HepG2 (cell line): Measurements from ENCODE around the gene LPCAT4. TPM values are rescaled to one million over a fixed set of nuclear protein-coding genes. Genes with fewer than 3 reads are reported as not detected.

ENCODE experiments used
- HNRNPH1 ChIP-seq: fragments of 200-400 bp; formaldehyde crosslinking; optimal IDR thresholded peaks from 2 replicates; pipeline ENCODE3; 2017; ENCODE audit warnings: mild to moderate bottlenecking, low read depth, low read length
- MTF1 ChIP-seq: sonication (generic); formaldehyde crosslinking; IDR thresholded peaks from 2 replicates; pipeline ENCODE4 v1.5.0; 2020; ENCODE audit warnings: missing genetic modification reagents
- NR2C2 ChIP-seq: sonication (generic); formaldehyde crosslinking; IDR thresholded peaks from 2 replicates; pipeline ENCODE4 v1.4.0; 2020; ENCODE audit warnings: missing genetic modification reagents, mild to moderate bottlenecking, moderate library complexity, borderline replicate concordance
- TCF12 ChIP-seq, 2 experiments: fragments of 450-650 bp in 1 of 2; sonication (generic) in 1 of 2; formaldehyde crosslinking in 1 of 2; IDR thresholded peaks; 2 replicates each; pipeline versions ENCODE4 v1.6.1 to v1.8.0; 2017 to 2022; ENCODE audit warnings: antibody characterized with exemption in 1 of 2, mild to moderate bottlenecking in 1 of 2, missing genetic modification reagents in 1 of 2, moderate library complexity in 1 of 2
- ZBTB1 ChIP-seq: sonication (generic); formaldehyde crosslinking; IDR thresholded peaks from 2 replicates; pipeline ENCODE4 v1.4.0; 2020; ENCODE audit warnings: missing genetic modification reagents, borderline replicate concordance
- ZNF143 ChIP-seq: sonication (generic); formaldehyde crosslinking; IDR thresholded peaks from 2 replicates; pipeline ENCODE4 v1.4.0; 2020; ENCODE audit warnings: missing genetic modification reagents
- ZNF441 ChIP-seq: sonication (generic); formaldehyde crosslinking; IDR thresholded peaks from 2 replicates; pipeline ENCODE4 v1.7.0; 2021; ENCODE audit warnings: missing genetic modification reagents, borderline replicate concordance
- ZNF563 ChIP-seq: sonication (generic); formaldehyde crosslinking; IDR thresholded peaks from 2 replicates; pipeline ENCODE4 v1.8.0; 2022; ENCODE audit warnings: mild to moderate bottlenecking, moderate library complexity, missing genetic modification reagents
- ZNF678 ChIP-seq: sonication (generic); formaldehyde crosslinking; IDR thresholded peaks from 2 replicates; pipeline ENCODE4 v1.4.0; 2020; ENCODE audit warnings: mild to moderate bottlenecking, missing genetic modification reagents
- polyA plus RNA-seq, 8 experiments: library from polyadenylated mRNA; depleted of rRNA in 3 of 8; stranded (reverse) in 7 of 8; unstranded in 1 of 8; fragments of >200 nt; fragmentation: Illumina TruSeq in 4 of 8; extraction: Trizol in 4 of 8; gene quantifications; 2 replicates each; pipeline versions ENCODE4 v1.2.1 to v1.2.3, GENCODE V29; 2011 to 2016; ENCODE audit warnings: low read depth in 4 of 8, missing spikeins in 1 of 8, mixed read lengths in 1 of 8; ENCODE audit not compliant: insufficient read depth in 1 of 8
- total RNA-seq, 5 experiments: library from RNA; depleted of rRNA; stranded (reverse); fragments of >200 nt; fragmentation: Illumina TruSeq; extraction: Trizol; gene quantifications; 2 replicates each; pipeline ENCODE4 v1.2.3, GENCODE V29; 2016; ENCODE audit warnings: low read depth in 1 of 5
- TF ChIP-seq, protein P1 (sequence below): sonication (generic); formaldehyde crosslinking; IDR thresholded peaks from 2 replicates; pipeline ENCODE4 v1.4.0; 2020; ENCODE audit warnings: low read depth, missing genetic modification reagents
- TF ChIP-seq, protein P2 (sequence below): sonication (generic); formaldehyde crosslinking; IDR thresholded peaks from 2 replicates; pipeline ENCODE4 v1.5.0; 2020; ENCODE audit warnings: missing genetic modification reagents, mild to moderate bottlenecking, borderline replicate concordance
- TF ChIP-seq, protein P3 (sequence below): sonication (generic); formaldehyde crosslinking; conservative IDR thresholded peaks from 2 replicates; pipeline ENCODE4 v1.8.0; 2022; ENCODE audit warnings: missing genetic modification reagents
- TF ChIP-seq, protein P4 (sequence below): sonication (generic); formaldehyde crosslinking; IDR thresholded peaks from 2 replicates; pipeline ENCODE4 v1.5.0; 2020; ENCODE audit warnings: mild to moderate bottlenecking, missing genetic modification reagents, borderline replicate concordance

The LPCAT4 gene
- total and polyA plus RNA-seq, 2 of the 13 experiments (the other 11 are each of a cell fraction or from before 2014, with no cell fraction given) = 8.1 to 57.1 TPM

DNA sequence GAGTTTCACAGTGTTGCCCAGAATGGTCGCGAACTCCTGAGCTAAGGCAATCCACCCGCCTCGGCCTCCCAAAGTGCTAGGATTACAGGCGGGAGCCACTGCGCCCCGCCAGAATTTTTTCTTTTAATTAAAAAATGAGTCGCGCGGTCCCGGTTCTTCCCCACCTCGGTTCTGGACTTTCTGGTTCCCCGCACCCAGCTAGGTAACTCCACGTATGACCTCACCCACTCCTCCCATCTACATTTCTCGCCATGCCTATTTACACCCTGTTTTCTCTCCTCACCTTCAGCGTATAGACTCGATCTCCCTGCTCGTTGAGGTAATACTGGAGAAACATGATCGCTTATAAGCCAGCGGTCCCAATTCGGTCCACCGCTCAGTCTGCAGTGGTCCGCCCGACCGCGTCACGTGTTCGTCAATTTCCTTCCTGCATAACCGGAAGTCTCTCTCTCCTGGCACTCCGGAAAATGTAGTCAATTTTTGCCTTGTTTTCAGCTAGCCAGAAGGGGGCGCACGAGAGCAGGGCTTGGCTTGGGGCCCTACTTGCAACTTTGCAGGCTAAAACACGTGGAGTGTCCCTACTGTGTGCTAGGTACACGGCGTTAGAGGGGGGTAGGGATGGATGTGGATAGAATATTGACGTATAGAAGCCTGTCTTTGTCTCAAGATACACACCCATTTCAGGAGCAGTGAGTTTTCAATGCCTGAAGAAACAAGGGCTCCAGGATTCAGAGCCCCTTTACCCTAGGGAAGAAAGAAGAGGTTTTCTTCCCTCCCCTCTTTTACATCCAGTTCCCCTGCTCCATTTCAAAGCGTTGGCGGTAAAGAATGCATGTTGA lies 24.0 kb downstream of the LPCAT4 start, which contains the start of the genes NOP10 and NUTM1 (continued):
- TF ChIP-seq, protein P1, sequence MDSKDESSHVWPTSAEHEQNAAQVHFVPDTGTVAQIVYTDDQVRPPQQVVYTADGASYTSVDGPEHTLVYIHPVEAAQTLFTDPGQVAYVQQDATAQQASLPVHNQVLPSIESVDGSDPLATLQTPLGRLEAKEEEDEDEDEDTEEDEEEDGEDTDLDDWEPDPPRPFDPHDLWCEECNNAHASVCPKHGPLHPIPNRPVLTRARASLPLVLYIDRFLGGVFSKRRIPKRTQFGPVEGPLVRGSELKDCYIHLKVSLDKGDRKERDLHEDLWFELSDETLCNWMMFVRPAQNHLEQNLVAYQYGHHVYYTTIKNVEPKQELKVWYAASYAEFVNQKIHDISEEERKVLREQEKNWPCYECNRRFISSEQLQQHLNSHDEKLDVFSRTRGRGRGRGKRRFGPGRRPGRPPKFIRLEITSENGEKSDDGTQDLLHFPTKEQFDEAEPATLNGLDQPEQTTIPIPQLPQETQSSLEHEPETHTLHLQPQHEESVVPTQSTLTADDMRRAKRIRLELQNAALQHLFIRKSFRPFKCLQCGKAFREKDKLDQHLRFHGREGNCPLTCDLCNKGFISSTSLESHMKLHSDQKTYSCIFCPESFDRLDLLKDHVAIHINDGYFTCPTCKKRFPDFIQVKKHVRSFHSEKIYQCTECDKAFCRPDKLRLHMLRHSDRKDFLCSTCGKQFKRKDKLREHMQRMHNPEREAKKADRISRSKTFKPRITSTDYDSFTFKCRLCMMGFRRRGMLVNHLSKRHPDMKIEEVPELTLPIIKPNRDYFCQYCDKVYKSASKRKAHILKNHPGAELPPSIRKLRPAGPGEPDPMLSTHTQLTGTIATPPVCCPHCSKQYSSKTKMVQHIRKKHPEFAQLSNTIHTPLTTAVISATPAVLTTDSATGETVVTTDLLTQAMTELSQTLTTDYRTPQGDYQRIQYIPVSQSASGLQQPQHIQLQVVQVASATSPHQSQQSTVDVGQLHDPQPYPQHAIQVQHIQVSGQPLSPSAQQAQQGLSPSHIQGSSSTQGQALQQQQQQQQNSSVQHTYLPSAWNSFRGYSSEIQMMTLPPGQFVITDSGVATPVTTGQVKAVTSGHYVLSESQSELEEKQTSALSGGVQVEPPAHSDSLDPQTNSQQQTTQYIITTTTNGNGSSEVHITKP (CRISPR knock-in tag) = peak; percentile 77; the same call in 1 of the 2 replicates
- TF ChIP-seq ZNF678 (CRISPR knock-in tag) (no peak), TCF12 (IDR thresholded peaks at IDR 0.05) (no peak), TCF12 (CRISPR knock-in tag; IDR thresholded peaks at IDR 0.05) (no peak), NR2C2 (CRISPR knock-in tag) (peak; percentile 85), ZBTB1 (CRISPR knock-in tag) (no peak), ZNF441 (CRISPR knock-in tag) (0 out of 2 replicates have a peak, but pooled peaks have one; percentile 38), HNRNPH1 (no peak), ZNF563 (CRISPR knock-in tag) (no peak), MTF1 (CRISPR knock-in tag) (no peak), ZNF143 (peak; percentile 69; the same call in 1 of the 2 replicates)
- TF ChIP-seq, protein P2, sequence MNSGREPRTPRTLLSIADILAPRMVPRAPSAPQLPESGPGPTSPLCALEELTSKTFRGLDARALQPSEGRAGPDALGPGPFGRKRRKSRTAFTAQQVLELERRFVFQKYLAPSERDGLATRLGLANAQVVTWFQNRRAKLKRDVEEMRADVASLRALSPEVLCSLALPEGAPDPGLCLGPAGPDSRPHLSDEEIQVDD (CRISPR knock-in tag) = no peak
- TF ChIP-seq, protein P3, sequence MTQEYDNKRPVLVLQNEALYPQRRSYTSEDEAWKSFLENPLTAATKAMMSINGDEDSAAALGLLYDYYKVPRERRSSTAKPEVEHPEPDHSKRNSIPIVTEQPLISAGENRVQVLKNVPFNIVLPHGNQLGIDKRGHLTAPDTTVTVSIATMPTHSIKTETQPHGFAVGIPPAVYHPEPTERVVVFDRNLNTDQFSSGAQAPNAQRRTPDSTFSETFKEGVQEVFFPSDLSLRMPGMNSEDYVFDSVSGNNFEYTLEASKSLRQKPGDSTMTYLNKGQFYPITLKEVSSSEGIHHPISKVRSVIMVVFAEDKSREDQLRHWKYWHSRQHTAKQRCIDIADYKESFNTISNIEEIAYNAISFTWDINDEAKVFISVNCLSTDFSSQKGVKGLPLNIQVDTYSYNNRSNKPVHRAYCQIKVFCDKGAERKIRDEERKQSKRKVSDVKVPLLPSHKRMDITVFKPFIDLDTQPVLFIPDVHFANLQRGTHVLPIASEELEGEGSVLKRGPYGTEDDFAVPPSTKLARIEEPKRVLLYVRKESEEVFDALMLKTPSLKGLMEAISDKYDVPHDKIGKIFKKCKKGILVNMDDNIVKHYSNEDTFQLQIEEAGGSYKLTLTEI (CRISPR knock-in tag) = no peak
- TF ChIP-seq, protein P4, sequence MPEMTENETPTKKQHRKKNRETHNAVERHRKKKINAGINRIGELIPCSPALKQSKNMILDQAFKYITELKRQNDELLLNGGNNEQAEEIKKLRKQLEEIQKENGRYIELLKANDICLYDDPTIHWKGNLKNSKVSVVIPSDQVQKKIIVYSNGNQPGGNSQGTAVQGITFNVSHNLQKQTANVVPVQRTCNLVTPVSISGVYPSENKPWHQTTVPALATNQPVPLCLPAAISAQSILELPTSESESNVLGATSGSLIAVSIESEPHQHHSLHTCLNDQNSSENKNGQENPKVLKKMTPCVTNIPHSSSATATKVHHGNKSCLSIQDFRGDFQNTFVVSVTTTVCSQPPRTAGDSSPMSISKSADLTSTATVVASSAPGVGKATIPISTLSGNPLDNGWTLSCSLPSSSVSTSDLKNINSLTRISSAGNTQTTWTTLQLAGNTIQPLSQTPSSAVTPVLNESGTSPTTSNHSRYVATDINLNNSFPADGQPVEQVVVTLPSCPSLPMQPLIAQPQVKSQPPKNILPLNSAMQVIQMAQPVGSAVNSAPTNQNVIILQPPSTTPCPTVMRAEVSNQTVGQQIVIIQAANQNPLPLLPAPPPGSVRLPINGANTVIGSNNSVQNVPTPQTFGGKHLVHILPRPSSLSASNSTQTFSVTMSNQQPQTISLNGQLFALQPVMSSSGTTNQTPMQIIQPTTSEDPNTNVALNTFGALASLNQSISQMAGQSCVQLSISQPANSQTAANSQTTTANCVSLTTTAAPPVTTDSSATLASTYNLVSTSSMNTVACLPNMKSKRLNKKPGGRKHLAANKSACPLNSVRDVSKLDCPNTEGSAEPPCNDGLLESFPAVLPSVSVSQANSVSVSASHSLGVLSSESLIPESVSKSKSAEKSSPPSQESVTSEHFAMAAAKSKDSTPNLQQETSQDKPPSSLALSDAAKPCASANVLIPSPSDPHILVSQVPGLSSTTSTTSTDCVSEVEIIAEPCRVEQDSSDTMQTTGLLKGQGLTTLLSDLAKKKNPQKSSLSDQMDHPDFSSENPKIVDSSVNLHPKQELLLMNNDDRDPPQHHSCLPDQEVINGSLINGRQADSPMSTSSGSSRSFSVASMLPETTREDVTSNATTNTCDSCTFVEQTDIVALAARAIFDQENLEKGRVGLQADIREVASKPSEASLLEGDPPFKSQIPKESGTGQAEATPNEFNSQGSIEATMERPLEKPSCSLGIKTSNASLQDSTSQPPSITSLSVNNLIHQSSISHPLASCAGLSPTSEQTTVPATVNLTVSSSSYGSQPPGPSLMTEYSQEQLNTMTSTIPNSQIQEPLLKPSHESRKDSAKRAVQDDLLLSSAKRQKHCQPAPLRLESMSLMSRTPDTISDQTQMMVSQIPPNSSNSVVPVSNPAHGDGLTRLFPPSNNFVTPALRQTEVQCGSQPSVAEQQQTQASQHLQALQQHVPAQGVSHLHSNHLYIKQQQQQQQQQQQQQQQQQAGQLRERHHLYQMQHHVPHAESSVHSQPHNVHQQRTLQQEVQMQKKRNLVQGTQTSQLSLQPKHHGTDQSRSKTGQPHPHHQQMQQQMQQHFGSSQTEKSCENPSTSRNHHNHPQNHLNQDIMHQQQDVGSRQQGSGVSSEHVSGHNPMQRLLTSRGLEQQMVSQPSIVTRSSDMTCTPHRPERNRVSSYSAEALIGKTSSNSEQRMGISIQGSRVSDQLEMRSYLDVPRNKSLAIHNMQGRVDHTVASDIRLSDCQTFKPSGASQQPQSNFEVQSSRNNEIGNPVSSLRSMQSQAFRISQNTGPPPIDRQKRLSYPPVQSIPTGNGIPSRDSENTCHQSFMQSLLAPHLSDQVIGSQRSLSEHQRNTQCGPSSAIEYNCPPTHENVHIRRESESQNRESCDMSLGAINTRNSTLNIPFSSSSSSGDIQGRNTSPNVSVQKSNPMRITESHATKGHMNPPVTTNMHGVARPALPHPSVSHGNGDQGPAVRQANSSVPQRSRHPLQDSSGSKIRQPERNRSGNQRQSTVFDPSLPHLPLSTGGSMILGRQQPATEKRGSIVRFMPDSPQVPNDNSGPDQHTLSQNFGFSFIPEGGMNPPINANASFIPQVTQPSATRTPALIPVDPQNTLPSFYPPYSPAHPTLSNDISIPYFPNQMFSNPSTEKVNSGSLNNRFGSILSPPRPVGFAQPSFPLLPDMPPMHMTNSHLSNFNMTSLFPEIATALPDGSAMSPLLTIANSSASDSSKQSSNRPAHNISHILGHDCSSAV (CRISPR knock-in tag) = no peak
